K562 (cell line): ENCODE data around the gene CLTB. TPM values are rescaled to one million over a fixed set of nuclear protein-coding genes. Genes with fewer than 3 reads are reported as not detected.

Experiments used
- CREB1 ChIP-seq, 2 experiments: sonication (generic) in 1 of 2; formaldehyde crosslinking in 1 of 2; IDR thresholded peaks; 2 replicates each; pipeline versions ENCODE4 v1.6.1 to v1.8.0; 2012 to 2022; ENCODE audit warnings: inconsistent platforms in 1 of 2, mild to moderate bottlenecking in 1 of 2, missing genetic modification reagents in 1 of 2, moderate library complexity in 1 of 2
- ETV1 ChIP-seq: fragments of 450-650 bp; conservative IDR thresholded peaks from 2 replicates; pipeline ENCODE4 v1.6.1; 2016; ENCODE audit warnings: missing genetic modification characterization, control low read depth, low read depth, missing compliant biosample characterization
- GABPA ChIP-seq: fragments of 200-800 bp; sonication (Bioruptor generic); conservative IDR thresholded peaks from 2 replicates; pipeline ENCODE4 v1.6.1; 2016; ENCODE audit warnings: low read depth, missing genetic modification characterization, missing compliant biosample characterization
- L3MBTL2 ChIP-seq: fragments of 450-650 bp; IDR thresholded peaks from 2 replicates; pipeline ENCODE4 v1.6.1; 2016; ENCODE audit warnings: mild to moderate bottlenecking, moderate library complexity
- NBN ChIP-seq: fragments of 450-650 bp; IDR thresholded peaks from 2 replicates; pipeline ENCODE4 v1.6.1; 2016; ENCODE audit warnings: low read depth, mild to moderate bottlenecking
- NR4A1 ChIP-seq, 2 experiments: fragments of 250-450 bp in 1 of 2; fragments of 450-650 bp in 1 of 2; sonication (Bioruptor Pico) in 1 of 2; IDR thresholded peaks; 2 replicates each; pipeline versions ENCODE4 v1.4.0 to v1.6.1; 2016 to 2020; ENCODE audit warnings: mild to moderate bottlenecking in 2 of 2, missing compliant biosample characterization in 1 of 2, missing genetic modification characterization in 1 of 2, moderate library complexity in 1 of 2
- RFX1 ChIP-seq: fragments of 450-650 bp; IDR thresholded peaks from 2 replicates; pipeline ENCODE4 v1.6.1; 2016; ENCODE audit warnings: mild to moderate bottlenecking, moderate library complexity
- RUNX1 ChIP-seq: sonication (generic); IDR thresholded peaks from 2 replicates; pipeline ENCODE4 v1.6.1; 2016; ENCODE audit warnings: antibody characterized with exemption, low read depth
- TAF1 ChIP-seq: IDR thresholded peaks from 2 replicates; pipeline ENCODE4 v1.6.1; 2011; ENCODE audit warnings: mild to moderate bottlenecking, low read length, moderate library complexity; ENCODE audit not compliant: insufficient read depth, control insufficient read depth, severe bottlenecking; ENCODE audit errors: extremely low read depth
- TOE1 ChIP-seq, 2 experiments: fragments of 450-650 bp in 1 of 2; sonication (generic) in 1 of 2; formaldehyde crosslinking in 1 of 2; IDR thresholded peaks; 2 replicates each; pipeline versions ENCODE4 v1.7.1 to v1.8.0; 2016 to 2022; ENCODE audit warnings: borderline replicate concordance in 2 of 2, mild to moderate bottlenecking in 2 of 2, antibody characterized with exemption in 1 of 2, inconsistent platforms in 1 of 2, low read depth in 1 of 2, missing genetic modification reagents in 1 of 2, moderate library complexity in 1 of 2
- YY1 ChIP-seq, 3 experiments: IDR thresholded peaks; 2 replicates each; pipeline ENCODE4 v1.6.1; 2011; ENCODE audit warnings: low read length in 2 of 3, mild to moderate bottlenecking in 2 of 3, moderate library complexity in 2 of 3, borderline replicate concordance in 1 of 3, control low read depth in 1 of 3, low read depth in 1 of 3; ENCODE audit not compliant: insufficient read depth in 3 of 3, insufficient replicate concordance in 2 of 3, control insufficient read depth in 1 of 3, insufficient read length in 1 of 3; ENCODE audit errors: extremely low read depth in 1 of 3
- ZNF224 ChIP-seq: sonication (generic); formaldehyde crosslinking; IDR thresholded peaks from 2 replicates; pipeline ENCODE4 v1.8.0; 2022; ENCODE audit warnings: mild to moderate bottlenecking, missing genetic modification reagents
- ZNF347 ChIP-seq: fragments of 450-650 bp; formaldehyde crosslinking; IDR thresholded peaks from 2 replicates; pipeline ENCODE4 v1.4.0; 2020; ENCODE audit warnings: low read depth, mild to moderate bottlenecking, moderate library complexity
- ZNF589 ChIP-seq: fragments of 200-800 bp; sonication (Bioruptor generic); IDR thresholded peaks from 2 replicates; pipeline ENCODE4 v1.6.1; 2016; ENCODE audit warnings: low read depth, missing genetic modification characterization, missing compliant biosample characterization
- polyA plus RNA-seq, 8 experiments: library from polyadenylated mRNA; depleted of rRNA in 4 of 8; stranded (reverse) in 5 of 8; unstranded in 3 of 8; fragments of >200 nt; fragmentation: Nextera tagmentation in 2 of 8; fragmentation: Illumina TruSeq in 1 of 8; extraction: Ambion mirVana in 2 of 8; extraction: Trizol in 1 of 8; gene quantifications; 2 replicates each; pipeline versions ENCODE4 v1.2.1 to v1.2.3, GENCODE V29; 2011 to 2014; ENCODE audit warnings: inconsistent platforms in 1 of 8, missing spikeins in 1 of 8
- total RNA-seq, 7 experiments: library from RNA; depleted of rRNA in 6 of 7; stranded (reverse); fragments of >200 nt in 6 of 7; fragmentation: Illumina TruSeq in 2 of 7; extraction: Trizol in 2 of 7; gene quantifications; 2 replicates each; pipeline versions ENCODE4 v1.2.1 to v1.2.3, GENCODE V29; 2011 to 2021; ENCODE audit warnings: low replicate concordance in 1 of 7
- TF ChIP-seq, protein P1 (sequence below), 3 experiments: IDR thresholded peaks in 2 of 3; conservative IDR thresholded peaks in 1 of 3; 2 replicates each; pipeline ENCODE4 v1.5.1; 2011 to 2012; ENCODE audit warnings: low read length in 3 of 3, mild to moderate bottlenecking in 3 of 3, control low read depth in 2 of 3, improper control_type of control experiment in 1 of 3, inconsistent platforms in 1 of 3, low read depth in 1 of 3, mixed read lengths in 1 of 3, moderate library complexity in 1 of 3; ENCODE audit not compliant: insufficient read depth in 2 of 3
- TF ChIP-seq, protein P2 (sequence below): sonication (generic); formaldehyde crosslinking; IDR thresholded peaks from 2 replicates; pipeline ENCODE4 v1.8.1; 2023; ENCODE audit warnings: mild to moderate bottlenecking, missing genetic modification reagents
- TF ChIP-seq, protein P3 (sequence below): fragments of 450-650 bp; formaldehyde crosslinking; IDR thresholded peaks from 2 replicates; pipeline ENCODE4 v1.4.0; 2020; ENCODE audit warnings: mild to moderate bottlenecking, moderate library complexity

The CLTB gene
- total and polyA plus RNA-seq, 9 of the 15 experiments (the other 6 are each of a cell fraction or from before 2014, with no cell fraction given): 1.8 to 117 (median 39.0) TPM

DNA sequence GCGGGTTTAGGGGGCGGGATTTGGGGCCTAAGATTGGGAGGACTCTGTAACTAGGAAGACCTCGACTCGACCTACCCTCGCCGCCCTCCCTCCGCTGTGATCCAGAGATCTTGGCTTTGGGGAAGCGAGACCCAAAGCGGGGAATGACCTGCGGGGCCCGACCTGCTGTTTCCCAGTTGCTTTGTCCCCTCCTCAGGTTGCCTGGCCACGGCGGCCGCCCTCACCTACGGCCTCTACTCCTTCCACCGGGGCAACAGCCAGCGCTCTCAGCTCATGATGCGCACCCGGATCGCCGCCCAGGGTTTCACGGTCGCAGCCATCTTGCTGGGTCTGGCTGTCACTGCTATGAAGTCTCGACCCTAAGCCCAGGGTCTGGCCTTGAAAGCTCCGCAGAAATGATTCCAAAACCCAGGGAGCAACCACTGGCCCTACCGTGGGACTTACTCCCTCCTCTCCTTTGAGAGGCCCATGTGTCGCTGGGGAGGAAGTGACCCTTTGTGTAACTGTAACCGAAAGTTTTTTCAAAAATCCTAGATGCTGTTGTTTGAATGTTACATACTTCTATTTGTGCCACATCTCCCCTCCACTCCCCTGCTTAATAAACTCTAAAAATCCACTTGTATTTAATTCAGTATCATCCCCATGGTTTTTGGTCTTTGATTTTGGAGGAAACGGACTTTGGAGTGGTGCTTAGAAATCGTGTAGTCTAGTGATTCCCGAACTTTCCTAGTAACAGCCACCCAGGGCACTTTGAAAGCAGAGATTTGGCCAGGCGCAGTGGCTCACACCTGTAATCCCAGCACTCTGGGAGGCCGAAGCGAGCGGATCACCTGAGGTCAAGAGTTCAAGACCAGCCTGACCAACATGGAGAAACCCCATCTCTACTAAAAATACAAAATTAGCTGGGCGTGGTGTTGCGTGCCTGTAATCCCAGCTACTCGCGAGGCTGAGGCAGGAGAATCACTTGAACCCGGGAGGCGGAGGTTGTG is 26.9 kb downstream of the CLTB start (continued):
- TF ChIP-seq, protein P1, sequence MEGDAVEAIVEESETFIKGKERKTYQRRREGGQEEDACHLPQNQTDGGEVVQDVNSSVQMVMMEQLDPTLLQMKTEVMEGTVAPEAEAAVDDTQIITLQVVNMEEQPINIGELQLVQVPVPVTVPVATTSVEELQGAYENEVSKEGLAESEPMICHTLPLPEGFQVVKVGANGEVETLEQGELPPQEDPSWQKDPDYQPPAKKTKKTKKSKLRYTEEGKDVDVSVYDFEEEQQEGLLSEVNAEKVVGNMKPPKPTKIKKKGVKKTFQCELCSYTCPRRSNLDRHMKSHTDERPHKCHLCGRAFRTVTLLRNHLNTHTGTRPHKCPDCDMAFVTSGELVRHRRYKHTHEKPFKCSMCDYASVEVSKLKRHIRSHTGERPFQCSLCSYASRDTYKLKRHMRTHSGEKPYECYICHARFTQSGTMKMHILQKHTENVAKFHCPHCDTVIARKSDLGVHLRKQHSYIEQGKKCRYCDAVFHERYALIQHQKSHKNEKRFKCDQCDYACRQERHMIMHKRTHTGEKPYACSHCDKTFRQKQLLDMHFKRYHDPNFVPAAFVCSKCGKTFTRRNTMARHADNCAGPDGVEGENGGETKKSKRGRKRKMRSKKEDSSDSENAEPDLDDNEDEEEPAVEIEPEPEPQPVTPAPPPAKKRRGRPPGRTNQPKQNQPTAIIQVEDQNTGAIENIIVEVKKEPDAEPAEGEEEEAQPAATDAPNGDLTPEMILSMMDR (IDR thresholded peaks at IDR 0.05 in 2 of 3, conservative IDR thresholded peaks at IDR 0.05 in 1 of 3; ENCODE audit: insufficient read depth in 2 of 3, low read depth in 1 of 3, low read length in 3 of 3): no peak
- no peak for TF ChIP-seq TOE1 (IDR thresholded peaks at IDR 0.05; ENCODE audit: borderline replicate concordance)
- TF ChIP-seq TOE1 (CRISPR knock-in tag; IDR thresholded peaks at IDR 0.05; ENCODE audit: borderline replicate concordance, low read depth): no peak
- no peak; the same call in 1 of the 2 replicates for TF ChIP-seq CREB1 (IDR thresholded peaks at IDR 0.05)
- TF ChIP-seq CREB1 (CRISPR knock-in tag; IDR thresholded peaks at IDR 0.05): no peak
- peak; percentile 1; the same call in 1 of the 2 replicates for TF ChIP-seq ZNF224 (CRISPR knock-in tag)
- TF ChIP-seq ZNF589 (CRISPR knock-in tag): 0 out of 2 replicates have a peak, but pooled peaks have one; percentile 40
- peak; percentile 41 for TF ChIP-seq L3MBTL2
- TF ChIP-seq NBN: peak; percentile 6; the same call in 1 of the 2 replicates
- no peak for TF ChIP-seq ETV1 (tag)
- TF ChIP-seq, protein P2, sequence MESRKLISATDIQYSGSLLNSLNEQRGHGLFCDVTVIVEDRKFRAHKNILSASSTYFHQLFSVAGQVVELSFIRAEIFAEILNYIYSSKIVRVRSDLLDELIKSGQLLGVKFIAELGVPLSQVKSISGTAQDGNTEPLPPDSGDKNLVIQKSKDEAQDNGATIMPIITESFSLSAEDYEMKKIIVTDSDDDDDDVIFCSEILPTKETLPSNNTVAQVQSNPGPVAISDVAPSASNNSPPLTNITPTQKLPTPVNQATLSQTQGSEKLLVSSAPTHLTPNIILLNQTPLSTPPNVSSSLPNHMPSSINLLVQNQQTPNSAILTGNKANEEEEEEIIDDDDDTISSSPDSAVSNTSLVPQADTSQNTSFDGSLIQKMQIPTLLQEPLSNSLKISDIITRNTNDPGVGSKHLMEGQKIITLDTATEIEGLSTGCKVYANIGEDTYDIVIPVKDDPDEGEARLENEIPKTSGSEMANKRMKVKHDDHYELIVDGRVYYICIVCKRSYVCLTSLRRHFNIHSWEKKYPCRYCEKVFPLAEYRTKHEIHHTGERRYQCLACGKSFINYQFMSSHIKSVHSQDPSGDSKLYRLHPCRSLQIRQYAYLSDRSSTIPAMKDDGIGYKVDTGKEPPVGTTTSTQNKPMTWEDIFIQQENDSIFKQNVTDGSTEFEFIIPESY (CRISPR knock-in tag): peak; percentile 62
- peak; percentile 74 to 94 (median 87) for TF ChIP-seq YY1 (IDR thresholded peaks at IDR 0.05; ENCODE audit: borderline replicate concordance in 1 of 3, control insufficient read depth in 1 of 3, extremely low read depth in 1 of 3, insufficient read depth in 3 of 3, insufficient read length in 1 of 3, insufficient replicate concordance in 2 of 3, low read depth in 1 of 3, low read length in 2 of 3)
- no peak for TF ChIP-seq RUNX1
- no peak for TF ChIP-seq ZNF347
- peak; percentile 83 for TF ChIP-seq TAF1
- TF ChIP-seq, protein P3, sequence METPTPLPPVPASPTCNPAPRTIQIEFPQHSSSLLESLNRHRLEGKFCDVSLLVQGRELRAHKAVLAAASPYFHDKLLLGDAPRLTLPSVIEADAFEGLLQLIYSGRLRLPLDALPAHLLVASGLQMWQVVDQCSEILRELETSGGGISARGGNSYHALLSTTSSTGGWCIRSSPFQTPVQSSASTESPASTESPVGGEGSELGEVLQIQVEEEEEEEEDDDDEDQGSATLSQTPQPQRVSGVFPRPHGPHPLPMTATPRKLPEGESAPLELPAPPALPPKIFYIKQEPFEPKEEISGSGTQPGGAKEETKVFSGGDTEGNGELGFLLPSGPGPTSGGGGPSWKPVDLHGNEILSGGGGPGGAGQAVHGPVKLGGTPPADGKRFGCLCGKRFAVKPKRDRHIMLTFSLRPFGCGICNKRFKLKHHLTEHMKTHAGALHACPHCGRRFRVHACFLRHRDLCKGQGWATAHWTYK (CRISPR knock-in tag): peak; percentile 83
- peak; percentile 42; the same call in 1 of the 2 replicates for TF ChIP-seq NR4A1 (CRISPR knock-in tag; IDR thresholded peaks at IDR 0.05)
- TF ChIP-seq NR4A1 (tag; IDR thresholded peaks at IDR 0.05): no peak
- peak; percentile 35; the same call in 1 of the 2 replicates for TF ChIP-seq RFX1
- peak; percentile 79; the same call in 1 of the 2 replicates for TF ChIP-seq GABPA (tag)
